SJSA1 (cell line): ENCODE data around the gene ADGRA1. TPM values are rescaled to one million over a fixed set of nuclear protein-coding genes. Genes with fewer than 3 reads are reported as not detected.

Source experiments
- DNase-seq, 2 experiments: peaks; one replicate each; pipeline ENCODE4 v3.0.0-alpha.2; 2015 to 2020; ENCODE audit warnings: low spot score in 2 of 2, low read depth in 1 of 2
- H3K27ac ChIP-seq: fragments of 250-450 bp; sonication (Bioruptor Pico); 2 replicates; pipeline ENCODE4 v1.5.1; 2020; ENCODE audit warnings: mild to moderate bottlenecking, moderate library complexity
- H3K27me3 ChIP-seq: fragments of 250-450 bp; sonication (Bioruptor Pico); replicated peaks from 2 replicates; pipeline ENCODE4 v1.5.1; 2020; ENCODE audit warnings: mild to moderate bottlenecking, moderate library complexity
- H3K36me3 ChIP-seq: fragments of 250-450 bp; sonication (Bioruptor Pico); 2 replicates; pipeline ENCODE4 v1.5.1; 2020; ENCODE audit warnings: mild to moderate bottlenecking
- H3K4me1 ChIP-seq: fragments of 250-450 bp; sonication (Bioruptor Pico); replicated peaks from 2 replicates; pipeline ENCODE4 v1.6.1; 2021; ENCODE audit warnings: mild to moderate bottlenecking
- H3K4me3 ChIP-seq: fragments of 250-450 bp; sonication (Bioruptor Pico); 2 replicates; pipeline ENCODE4 v1.5.1; 2020; ENCODE audit warnings: mild to moderate bottlenecking
- H3K9me3 ChIP-seq: fragments of 250-450 bp; sonication (Bioruptor Pico); replicated peaks from 2 replicates; pipeline ENCODE4 v1.5.1; 2020; ENCODE audit warnings: mild to moderate bottlenecking
- total RNA-seq: library from RNA; depleted of rRNA; stranded (reverse); fragments of >200 nt; shearing (Covaris generic); gene quantifications from 2 replicates; pipeline ENCODE4 v1.2.3, GENCODE V29; 2014

Gene ADGRA1
- total RNA-seq, 1 experiment from 2014 or later = not detected

- Histone ChIP-seq H3K36me3 (no peaks in the 10 kb centered on the region), H3K9me3 (no peaks in the 10 kb centered on the region), H3K27me3 (no peaks in the 10 kb centered on the region), H3K4me1 (no peaks in the 10 kb centered on the region), H3K27ac (no peak overlapping the region), H3K4me3 (no peak overlapping the region)
- no peak for DNase-seq
Observed at GRCh38 chr10:133060881-133061280, 26.8 kb upstream of the ADGRA1 start.

DNA sequence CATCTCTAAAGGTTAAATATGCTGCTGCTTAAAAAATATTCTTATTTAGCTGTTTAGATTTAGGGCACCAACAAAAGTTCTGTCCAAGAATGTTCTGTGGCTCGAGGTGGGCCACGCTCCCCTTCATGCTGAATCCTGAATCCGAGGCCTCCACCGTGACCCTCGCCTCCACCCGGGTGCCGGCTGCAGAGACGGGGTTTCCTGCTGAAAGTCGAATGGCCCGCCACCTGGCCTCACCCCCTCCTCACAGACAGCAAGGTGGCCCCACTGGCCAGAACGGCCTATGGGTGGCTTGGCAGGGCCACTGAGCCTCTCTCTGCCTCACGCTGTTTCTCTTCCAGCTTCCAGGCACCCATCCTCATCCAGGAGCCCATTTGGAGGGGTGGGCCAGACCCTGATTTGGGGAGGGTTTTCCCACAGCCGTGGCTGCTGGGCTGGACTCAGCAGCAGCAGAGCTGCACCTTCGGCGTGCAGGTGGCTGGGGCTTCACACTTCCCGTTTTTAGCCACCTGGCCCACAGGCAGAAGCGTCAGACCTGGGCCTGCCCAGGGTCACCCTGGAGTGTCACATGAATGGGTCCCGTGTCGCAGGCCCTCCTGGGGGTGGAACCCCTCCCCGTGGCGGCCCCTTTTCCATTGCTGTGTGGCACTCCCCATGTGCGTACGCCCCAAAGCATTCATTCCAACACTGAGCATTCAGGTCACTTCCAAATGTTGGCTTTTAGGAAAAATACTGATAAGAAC, 26.3 kb upstream of the ADGRA1 start:
- Histone ChIP-seq H3K27ac (no peak overlapping the region), H3K27me3 (no peaks in the 10 kb centered on the region), H3K9me3 (no peaks in the 10 kb centered on the region), H3K36me3 (no peaks in the 10 kb centered on the region), H3K4me1 (no peaks in the 10 kb centered on the region), H3K4me3 (no peak overlapping the region)
- no peak for DNase-seq

GRCh38 chr10:133062085-133062484, 25.6 kb upstream of the ADGRA1 start:
- no peak overlapping the region for H3K27ac ChIP-seq
- H3K4me3 ChIP-seq = no peak overlapping the region
- no peaks in the 10 kb centered on the region for H3K9me3 ChIP-seq
- H3K27me3 ChIP-seq = 0 out of 2 replicates have a peak, but pooled peaks cover 3% of the 10 kb centered on the region
- H3K4me1 ChIP-seq = no peaks in the 10 kb centered on the region
- DNase-seq = no peak
- H3K36me3 ChIP-seq = no peaks in the 10 kb centered on the region

DNA sequence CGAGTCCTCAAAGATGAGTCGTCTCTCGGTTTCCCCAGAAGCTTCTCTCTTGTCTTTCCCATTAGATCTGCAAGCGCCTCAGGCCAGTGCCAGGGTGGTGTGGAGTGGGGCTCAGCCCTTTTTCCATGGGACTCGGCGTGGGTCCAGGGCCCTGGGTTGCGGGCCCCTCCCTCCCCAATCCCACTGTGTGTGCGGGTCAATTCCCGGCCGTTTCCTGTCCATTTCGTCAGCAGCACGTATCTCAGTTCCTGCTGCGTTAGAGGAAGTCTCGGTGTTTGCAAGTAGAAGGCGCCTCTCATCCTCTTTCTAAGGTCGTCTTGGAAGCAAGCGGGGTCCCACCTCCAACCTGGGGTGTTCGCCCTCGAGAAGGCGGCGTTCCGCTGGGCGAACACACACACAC, 25.1 kb upstream of the ADGRA1 start:
- Histone ChIP-seq H3K27me3 (0 out of 2 replicates have a peak, but pooled peaks cover 8% of the 10 kb centered on the region), H3K9me3 (no peaks in the 10 kb centered on the region), H3K4me1 (no peaks in the 10 kb centered on the region), H3K4me3 (no peak overlapping the region), H3K36me3 (no peaks in the 10 kb centered on the region), H3K27ac (no peak overlapping the region)
- no peak for DNase-seq

GRCh38 chr10:133067149-133068105, 20.3 kb upstream of the ADGRA1 start:
- Histone ChIP-seq H3K9me3 (no peaks in the 10 kb centered on the region), H3K4me1 (no peaks in the 10 kb centered on the region), H3K36me3 (no peaks in the 10 kb centered on the region), H3K27ac (no peak overlapping the region), H3K4me3 (no peak overlapping the region), H3K27me3 (peaks cover 39% of the 10 kb centered on the region)
- DNase-seq = no peak

- Histone ChIP-seq H3K27me3 (peaks cover 39% of the 10 kb centered on the region), H3K9me3 (no peaks in the 10 kb centered on the region), H3K36me3 (no peaks in the 10 kb centered on the region), H3K4me1 (no peaks in the 10 kb centered on the region), H3K4me3 (no peak overlapping the region), H3K27ac (no peak overlapping the region)
- DNase-seq = no peak
Observed at GRCh38 chr10:133068111-133069032, 19.4 kb upstream of the ADGRA1 start.

DNA sequence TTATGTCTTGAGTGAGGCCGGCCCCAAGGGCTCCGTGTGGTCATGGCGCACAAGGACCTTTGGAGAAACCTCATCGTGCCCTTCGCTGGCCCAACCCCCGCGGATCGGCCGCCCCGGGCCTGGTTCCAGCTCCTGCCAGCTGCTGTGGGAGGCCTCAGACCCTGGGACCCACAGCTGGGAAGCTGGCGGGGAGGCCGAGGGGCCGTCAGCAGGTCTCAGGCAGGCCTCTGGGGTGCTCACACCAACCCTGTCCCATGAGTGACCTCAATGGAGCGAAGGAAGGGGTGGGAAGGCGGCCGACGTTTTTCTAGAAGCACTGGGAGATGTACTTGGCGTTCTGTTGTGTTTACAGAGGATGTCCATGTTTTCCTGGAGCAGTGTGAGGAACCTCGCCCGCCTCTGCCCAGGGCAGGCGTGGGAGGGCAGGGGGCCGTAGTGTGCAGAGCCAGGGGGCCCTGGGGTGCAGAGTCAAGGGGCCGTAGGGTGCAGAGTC, 18.6 kb upstream of the ADGRA1 start:
- no peaks in the 10 kb centered on the region for H3K4me1 ChIP-seq

DNA sequence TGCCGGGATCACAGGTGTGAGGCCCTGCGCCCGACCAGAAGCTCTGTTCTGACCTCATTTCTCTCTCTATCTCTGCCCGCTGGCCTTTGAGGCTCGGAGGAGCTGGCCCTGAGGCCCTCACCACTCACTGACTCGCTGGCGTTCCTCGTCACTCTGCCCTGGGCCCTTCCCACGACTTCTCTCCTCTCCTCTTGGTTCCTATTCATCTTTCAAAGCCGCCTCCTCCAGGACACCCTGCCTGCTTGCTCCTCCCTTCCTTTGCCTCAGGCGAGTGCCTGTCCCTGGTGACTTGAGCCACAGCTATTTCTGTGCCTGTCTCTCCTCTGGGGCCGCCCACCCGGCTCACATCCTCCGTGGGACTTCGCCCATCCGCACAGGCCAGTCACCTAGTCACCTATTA, 17.3 kb upstream of the ADGRA1 start:
- no peaks in the 10 kb centered on the region for H3K36me3 ChIP-seq
- no peaks in the 10 kb centered on the region for H3K9me3 ChIP-seq
- no peak overlapping the region for H3K27ac ChIP-seq
- H3K4me1 ChIP-seq = no peaks in the 10 kb centered on the region
- H3K27me3 ChIP-seq = peaks cover 39% of the 10 kb centered on the region
- H3K4me3 ChIP-seq = no peak overlapping the region
- no peak for DNase-seq

More for the DNA sequence above, 18.6 kb upstream of the ADGRA1 start:
- no peak overlapping the region for H3K27ac ChIP-seq
- no peak for DNase-seq
- H3K4me3 ChIP-seq = no peak overlapping the region
- H3K36me3 ChIP-seq = no peaks in the 10 kb centered on the region
- H3K9me3 ChIP-seq = no peaks in the 10 kb centered on the region
- H3K27me3 ChIP-seq = peaks cover 39% of the 10 kb centered on the region

GRCh38 chr10:133070810-133071209, 16.9 kb upstream of the ADGRA1 start:
- Histone ChIP-seq H3K36me3 (no peaks in the 10 kb centered on the region), H3K27ac (no peak overlapping the region), H3K4me1 (no peaks in the 10 kb centered on the region), H3K4me3 (no peak overlapping the region), H3K9me3 (no peaks in the 10 kb centered on the region), H3K27me3 (peaks cover 39% of the 10 kb centered on the region)
- DNase-seq = no peak

DNA sequence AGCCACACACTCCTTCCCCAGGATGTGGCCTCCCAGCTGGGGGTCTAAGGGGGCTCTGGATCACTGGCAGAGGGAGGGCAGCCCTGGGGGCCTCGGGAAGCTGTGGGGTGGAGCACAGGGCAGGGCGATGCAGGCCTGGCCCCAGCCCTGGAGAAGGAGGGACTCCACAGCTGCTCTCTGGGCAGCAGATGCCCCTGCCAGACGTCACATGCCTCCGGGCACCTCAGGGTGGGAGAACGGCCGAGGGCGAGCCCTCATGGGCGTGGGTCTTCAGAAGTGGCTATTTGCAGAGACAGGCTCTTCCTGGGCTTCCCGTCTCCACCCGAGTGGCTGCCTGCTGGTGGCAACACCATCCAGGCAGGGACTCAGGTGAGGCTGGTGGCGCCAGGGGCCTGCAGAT, 16.0 kb upstream of the ADGRA1 start:
- Histone ChIP-seq H3K27ac (no peak overlapping the region), H3K9me3 (no peaks in the 10 kb centered on the region), H3K4me1 (no peaks in the 10 kb centered on the region), H3K4me3 (no peak overlapping the region), H3K27me3 (peaks cover 39% of the 10 kb centered on the region), H3K36me3 (no peaks in the 10 kb centered on the region)
- DNase-seq = no peak

GRCh38 chr10:133072196-133072595, 15.5 kb upstream of the ADGRA1 start:
- Histone ChIP-seq H3K4me1 (no peaks in the 10 kb centered on the region), H3K27ac (no peak overlapping the region), H3K4me3 (no peak overlapping the region), H3K36me3 (no peaks in the 10 kb centered on the region), H3K27me3 (peaks cover 35% of the 10 kb centered on the region), H3K9me3 (no peaks in the 10 kb centered on the region)
- DNase-seq = no peak

DNA sequence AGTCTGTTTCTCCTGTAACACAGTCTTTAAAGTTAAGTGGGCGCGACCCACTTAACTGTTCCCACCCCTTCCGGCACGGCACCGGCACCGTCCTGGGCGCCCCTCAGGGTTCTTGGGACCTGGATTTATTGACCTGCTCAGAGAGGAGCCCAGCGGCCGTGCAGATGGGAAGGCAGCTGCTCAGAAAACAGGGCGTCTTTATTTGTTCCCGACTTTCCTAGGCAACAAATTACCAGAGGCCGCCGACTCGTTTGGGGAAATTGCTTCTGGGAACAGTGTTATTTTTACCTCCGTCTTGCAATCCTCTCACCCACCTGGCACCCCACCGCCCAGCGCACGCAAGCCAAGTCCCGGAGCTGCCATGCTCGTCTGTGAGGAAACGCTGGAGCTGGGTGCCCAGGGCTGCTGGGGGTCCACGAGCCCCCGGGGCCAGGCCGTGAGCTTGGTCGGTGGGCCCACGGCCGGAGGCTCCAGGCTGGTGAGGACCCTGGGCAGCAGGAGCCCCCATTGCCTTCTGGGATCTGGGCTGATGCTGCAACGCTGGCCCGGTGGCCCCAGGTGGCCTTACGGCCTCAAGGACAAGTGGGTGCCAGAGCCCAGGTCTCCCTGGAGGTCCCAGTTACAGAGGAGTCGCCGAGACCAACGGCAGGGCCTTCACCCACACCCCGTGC, 14.9 kb upstream of the ADGRA1 start:
- Histone ChIP-seq H3K27ac (no peak overlapping the region), H3K4me1 (no peaks in the 10 kb centered on the region), H3K4me3 (no peak overlapping the region), H3K36me3 (no peaks in the 10 kb centered on the region), H3K9me3 (no peaks in the 10 kb centered on the region), H3K27me3 (peaks cover 30% of the 10 kb centered on the region)
- DNase-seq = no peak
